CD4-positive, alpha-beta T cell (primary cell): ENCODE measurements around the gene PPM1F. TPM values are rescaled to one million over a fixed set of nuclear protein-coding genes. Genes with fewer than 3 reads are reported as not detected.

Experiments used
- ATAC-seq: fragments of 200-7000 bp; cut with Tn5 transposase; one replicate; pipeline ENCODE4 v1.10.0; 2022; ENCODE audit warnings: mild to moderate bottlenecking; ENCODE audit not compliant: poor library complexity
- CTCF ChIA-PET: fragments of 350-600 bp; sonication (Branson Sonifier 250); formaldehyde crosslinking; loops from one replicate; lab custom pipeline; 2021; ENCODE audit warnings: antibody characterized with exemption, inconsistent platforms; lab: Charles Lee
- POLR2A ChIA-PET: fragments of 350-600 bp; sonication (Branson Sonifier 250); formaldehyde crosslinking; loops from one replicate; lab custom pipeline; 2021; ENCODE audit warnings: antibody characterized with exemption, inconsistent platforms; lab: Charles Lee
- DNase-seq, 14 experiments: peaks; one replicate each; pipeline ENCODE4 v3.0.0-alpha.2; 2013 to 2020; ENCODE audit warnings: mixed read lengths in 2 of 14
- H3K27ac ChIP-seq, 2 donors: one replicate each; pipeline versions ENCODE4 v1.5.1 to v1.7.0; 2013; ENCODE audit warnings: low read length in 2 of 2, low read depth in 1 of 2, mild to moderate bottlenecking in 1 of 2
- H3K27me3 ChIP-seq, 2 experiments: 1 replicate in 1 of 2; 2 replicates in 1 of 2; pipeline versions ENCODE4 v1.6.1 to v1.7.0; 2013; ENCODE audit warnings: low read length in 2 of 2, control low read depth in 1 of 2, mild to moderate bottlenecking in 1 of 2, moderate library complexity in 1 of 2; ENCODE audit not compliant: insufficient read depth in 2 of 2, control insufficient read depth in 1 of 2
- H3K36me3 ChIP-seq: one replicate; pipeline ENCODE4 v1.6.1; 2013; ENCODE audit warnings: low read length, control low read depth; ENCODE audit not compliant: insufficient read depth
- H3K4me1 ChIP-seq: one replicate; pipeline ENCODE4 v1.6.1; 2013; ENCODE audit warnings: low read length, control low read depth; ENCODE audit not compliant: insufficient read depth
- H3K4me3 ChIP-seq: one replicate; pipeline ENCODE4 v1.5.1; 2013; ENCODE audit warnings: mild to moderate bottlenecking, low read length, moderate library complexity
- H3K9me3 ChIP-seq, 2 experiments: 1 replicate in 1 of 2; 2 replicates in 1 of 2; pipeline versions ENCODE4 v1.6.1 to v1.7.0; 2013; ENCODE audit warnings: low read length in 2 of 2, mild to moderate bottlenecking in 2 of 2, control low read depth in 1 of 2, moderate library complexity in 1 of 2; ENCODE audit not compliant: control insufficient read depth in 1 of 2, insufficient read depth in 1 of 2
- H3K27ac Mint-ChIP-seq: one replicate; pipeline ENCODE4 v1.8.0; 2020; ENCODE audit warnings: mixed read lengths
- H3K27me3 Mint-ChIP-seq: one replicate; pipeline ENCODE4 v1.8.0; 2021; ENCODE audit warnings: mixed read lengths
- H3K36me3 Mint-ChIP-seq: one replicate; pipeline ENCODE4 v1.8.0; 2021; ENCODE audit warnings: low read depth, mixed read lengths
- H3K4me1 Mint-ChIP-seq: one replicate; pipeline ENCODE4 v1.8.0; 2021; ENCODE audit warnings: low read depth, mixed read lengths
- H3K4me3 Mint-ChIP-seq: one replicate; pipeline ENCODE4 v1.8.0; 2020; ENCODE audit warnings: mild to moderate bottlenecking, mixed read lengths
- H3K9me3 Mint-ChIP-seq: one replicate; pipeline ENCODE4 v1.8.0; 2020; ENCODE audit warnings: mixed read lengths
- intact Hi-C, 2 experiments: fragments of 100-400 bp; cut with DNase I in 1 of 2; cut with micrococcal nuclease in 1 of 2; formaldehyde crosslinking; loops; one replicate each; pipeline versions ENCODE4 v1.15.1 to v1.9.0; 2023 to 2025; cut with DNase I, micrococcal nuclease
- total RNA-seq, 174 experiments: library from RNA in 2 of 174; stranded (reverse) in 2 of 174; gene quantifications; one replicate each; pipeline ENCODE4 v1.2.3 and lab custom pipeline; 2021 to 2026
- TF ChIP-seq, protein P1 (sequence below): fragments of 200-600 bp; IDR thresholded peaks from one replicate; pipeline ENCODE4 v1.8.0; 2022; ENCODE audit warnings: antibody characterized with exemption, mild to moderate bottlenecking

Gene PPM1F
- total RNA-seq, 2 experiments from 2014 or later, result 18.0 to 18.3 TPM

DNA sequence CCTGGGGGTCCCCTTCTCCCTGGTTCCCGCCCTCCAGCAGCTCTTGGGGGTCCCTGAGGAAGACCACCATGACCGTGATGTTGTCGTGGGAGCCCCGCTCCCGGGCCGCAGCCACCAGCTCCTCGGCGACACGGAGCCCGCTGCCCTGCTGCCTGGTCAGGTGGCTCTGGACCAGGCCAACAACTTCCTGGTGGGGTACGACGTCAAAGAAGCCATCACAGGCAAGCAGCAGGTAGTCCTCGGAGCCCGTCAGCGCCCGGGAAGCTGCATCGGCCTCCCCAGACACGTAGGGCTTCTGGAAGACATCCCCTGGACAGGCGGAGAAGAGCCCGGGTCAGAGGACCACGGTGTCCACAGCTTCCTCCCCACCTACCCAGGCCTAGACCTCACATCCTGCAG, 29.5 kb downstream of the PPM1F start:
- Mint-ChIP-seq H3K27ac (no peak overlapping the region), H3K27me3 (no peaks in the 10 kb centered on the region), H3K4me1 (no peaks in the 10 kb centered on the region), H3K9me3 (no peaks in the 10 kb centered on the region), H3K4me3 (no peak overlapping the region), H3K36me3 (peaks cover 8% of the 10 kb centered on the region)
- peaks cover 5% of the 10 kb centered on the region for H3K36me3 ChIP-seq
- H3K4me1 ChIP-seq, result no peaks in the 10 kb centered on the region
- no peak for DNase-seq
- H3K27me3 ChIP-seq, result no peaks in the 10 kb centered on the region
- H3K9me3 ChIP-seq, result no peaks in the 10 kb centered on the region
- ChIA-PET CTCF (no interaction called here), POLR2A (no interaction called here)
- TF ChIP-seq, protein P1, sequence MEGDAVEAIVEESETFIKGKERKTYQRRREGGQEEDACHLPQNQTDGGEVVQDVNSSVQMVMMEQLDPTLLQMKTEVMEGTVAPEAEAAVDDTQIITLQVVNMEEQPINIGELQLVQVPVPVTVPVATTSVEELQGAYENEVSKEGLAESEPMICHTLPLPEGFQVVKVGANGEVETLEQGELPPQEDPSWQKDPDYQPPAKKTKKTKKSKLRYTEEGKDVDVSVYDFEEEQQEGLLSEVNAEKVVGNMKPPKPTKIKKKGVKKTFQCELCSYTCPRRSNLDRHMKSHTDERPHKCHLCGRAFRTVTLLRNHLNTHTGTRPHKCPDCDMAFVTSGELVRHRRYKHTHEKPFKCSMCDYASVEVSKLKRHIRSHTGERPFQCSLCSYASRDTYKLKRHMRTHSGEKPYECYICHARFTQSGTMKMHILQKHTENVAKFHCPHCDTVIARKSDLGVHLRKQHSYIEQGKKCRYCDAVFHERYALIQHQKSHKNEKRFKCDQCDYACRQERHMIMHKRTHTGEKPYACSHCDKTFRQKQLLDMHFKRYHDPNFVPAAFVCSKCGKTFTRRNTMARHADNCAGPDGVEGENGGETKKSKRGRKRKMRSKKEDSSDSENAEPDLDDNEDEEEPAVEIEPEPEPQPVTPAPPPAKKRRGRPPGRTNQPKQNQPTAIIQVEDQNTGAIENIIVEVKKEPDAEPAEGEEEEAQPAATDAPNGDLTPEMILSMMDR, result no peak
- intact Hi-C loops, result no loop called here
- no peak for ATAC-seq
- no peak overlapping the region for H3K27ac ChIP-seq
- no peak overlapping the region for H3K4me3 ChIP-seq

DNA sequence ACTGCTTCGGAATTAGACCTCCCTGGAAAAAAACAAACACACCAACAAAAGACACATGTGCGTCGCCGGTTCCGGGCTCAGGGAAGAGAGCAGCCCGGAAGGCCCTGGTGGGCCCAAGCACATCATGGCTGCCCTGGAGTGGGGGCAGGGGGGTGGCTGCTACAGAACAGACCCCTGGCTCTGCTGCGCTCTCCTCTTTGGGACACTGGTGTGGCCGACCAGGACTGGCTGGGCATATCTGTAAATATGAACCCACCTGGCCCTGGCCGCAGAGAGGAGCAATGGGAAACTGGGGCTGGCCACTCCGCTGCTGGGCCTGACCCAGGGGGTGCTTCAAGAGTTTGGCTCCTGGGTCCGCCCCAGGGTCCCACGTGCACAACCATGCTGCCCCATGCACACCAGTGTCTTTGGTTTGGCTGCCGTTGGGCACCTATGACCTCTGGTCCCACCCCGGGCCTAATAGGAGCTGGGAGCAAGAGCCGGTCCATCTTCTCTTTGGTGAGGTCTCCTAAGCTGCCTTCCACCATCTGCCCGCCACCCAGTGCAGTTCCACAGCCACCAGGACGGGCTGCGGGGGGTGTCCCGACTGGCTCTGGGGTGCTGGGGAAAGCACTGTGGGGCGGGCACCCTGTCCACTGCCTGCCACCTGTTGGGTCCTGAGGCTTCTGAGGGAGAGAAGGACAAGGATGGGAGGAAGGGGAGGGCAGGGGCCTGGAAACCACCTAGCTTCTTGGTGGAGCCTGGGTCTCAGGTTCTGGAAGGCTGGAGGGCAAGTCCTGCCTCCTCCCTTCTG, 30.1 kb downstream of the PPM1F start:
- Mint-ChIP-seq H3K9me3 (no peaks in the 10 kb centered on the region), H3K27me3 (no peaks in the 10 kb centered on the region), H3K27ac (no peak overlapping the region), H3K36me3 (peaks cover 8% of the 10 kb centered on the region), H3K4me3 (no peak overlapping the region), H3K4me1 (no peaks in the 10 kb centered on the region)
- no peak for DNase-seq
- TF ChIP-seq, protein P1, result no peak
- Histone ChIP-seq H3K27ac (no peak overlapping the region), H3K27me3 (no peaks in the 10 kb centered on the region), H3K9me3 (no peaks in the 10 kb centered on the region), H3K36me3 (peaks cover 5% of the 10 kb centered on the region), H3K4me1 (no peaks in the 10 kb centered on the region), H3K4me3 (no peak overlapping the region)
- ChIA-PET CTCF (no interaction called here), POLR2A (no interaction called here)
- no peak for ATAC-seq
- intact Hi-C loops, result no loop called here

DNA sequence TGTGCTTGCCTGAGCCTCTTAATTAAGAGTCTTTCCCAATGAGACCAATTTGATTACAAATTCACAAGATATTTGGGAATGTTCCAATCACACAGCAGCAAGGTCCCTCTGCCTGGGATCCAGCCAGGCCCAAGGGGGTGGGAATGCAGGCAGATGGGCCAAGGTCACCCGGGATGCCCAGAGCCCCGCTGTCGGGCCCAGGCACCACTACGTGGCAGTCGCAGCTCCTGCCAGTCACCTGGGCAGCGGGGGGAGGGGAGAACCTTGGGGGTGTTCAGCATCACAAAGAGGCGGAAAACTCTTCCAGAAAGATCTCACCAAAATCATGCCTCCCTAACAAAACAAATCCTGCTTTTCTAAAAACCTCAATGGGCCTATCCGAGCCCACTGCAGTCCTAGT, 30.9 kb downstream of the PPM1F start:
- H3K9me3 ChIP-seq, result no peaks in the 10 kb centered on the region
- peaks cover 5% of the 10 kb centered on the region for H3K36me3 ChIP-seq
- ATAC-seq, result no peak
- Mint-ChIP-seq H3K4me3 (no peak overlapping the region), H3K4me1 (no peaks in the 10 kb centered on the region), H3K36me3 (peaks cover 6% of the 10 kb centered on the region), H3K27ac (no peak overlapping the region), H3K9me3 (no peaks in the 10 kb centered on the region), H3K27me3 (no peaks in the 10 kb centered on the region)
- H3K4me3 ChIP-seq, result no peak overlapping the region
- CTCF ChIA-PET, result no interaction called here
- H3K27ac ChIP-seq, result no peak overlapping the region
- H3K4me1 ChIP-seq, result no peaks in the 10 kb centered on the region
- TF ChIP-seq, protein P1, result no peak
- POLR2A ChIA-PET, result no interaction called here
- no peak for DNase-seq
- no peaks in the 10 kb centered on the region for H3K27me3 ChIP-seq
- intact Hi-C loops, result no loop called here
